Naive B cell (primary cell): Measurements from ENCODE around the gene BNIP3. TPM values are rescaled to one million over a fixed set of nuclear protein-coding genes. Genes with fewer than 3 reads are reported as not detected.
A peak's percentile ranks its signal among the peaks of the same experiment; 100 is the strongest.
"Not testable (repeated sequence)": the region's sequence is repeated elsewhere in the genome, so short reads cannot be mapped to it uniquely, and the experiment has no call there.

Source experiments
- ATAC-seq, 2 donors: fragments of 150-1000 bp; cut with Tn5 transposase; 2 replicates each; pipeline ENCODE4 v1.10.0; 2021; ENCODE audit warnings: low read depth in 2 of 2, mild to moderate bottlenecking in 2 of 2, moderate library complexity in 2 of 2
- DNase-seq: peaks from one replicate; pipeline ENCODE4 v3.0.0; 2022
- H3K27ac Mint-ChIP-seq, 6 donors: one replicate each; pipeline ENCODE4 v1.8.0; 2020 to 2022; ENCODE audit warnings: mild to moderate bottlenecking in 6 of 6, mixed read lengths in 6 of 6, moderate library complexity in 5 of 6, inconsistent platforms in 2 of 6
- H3K27me3 Mint-ChIP-seq, 3 donors: one replicate each; pipeline ENCODE4 v1.8.0; 2021 to 2022; ENCODE audit warnings: mixed read lengths in 3 of 3, mild to moderate bottlenecking in 1 of 3
- H3K36me3 Mint-ChIP-seq, 2 donors: one replicate each; pipeline ENCODE4 v1.8.0; 2020 to 2022; ENCODE audit warnings: mixed read lengths in 2 of 2, inconsistent platforms in 1 of 2, mild to moderate bottlenecking in 1 of 2
- H3K4me1 Mint-ChIP-seq, 3 donors: one replicate each; pipeline ENCODE4 v1.8.0; 2020 to 2022; ENCODE audit warnings: mixed read lengths in 3 of 3, inconsistent platforms in 1 of 3, mild to moderate bottlenecking in 1 of 3, moderate library complexity in 1 of 3
- H3K4me3 Mint-ChIP-seq, 8 donors: one replicate each; pipeline ENCODE4 v1.8.0; 2020 to 2022; ENCODE audit warnings: mild to moderate bottlenecking in 8 of 8, mixed read lengths in 8 of 8, moderate library complexity in 8 of 8, inconsistent platforms in 2 of 8
- H3K9me3 Mint-ChIP-seq, 7 donors: one replicate each; pipeline ENCODE4 v1.8.0; 2020 to 2022; ENCODE audit warnings: mixed read lengths in 7 of 7, mild to moderate bottlenecking in 5 of 7, inconsistent platforms in 2 of 7, moderate library complexity in 1 of 7
- polyA plus RNA-seq, 6 donors: library from polyadenylated mRNA; unstranded; fragments of 300-500 nt; fragmentation: Illumina TruSeq; gene quantifications; one replicate each; pipeline ENCODE4 v1.2.3, GENCODE V29; 2021; ENCODE audit warnings: low read depth in 6 of 6

Gene BNIP3
- polyA plus RNA-seq, 6 donors from 2014 or later = 7.0 to 13.5 (median 11.5) TPM

- peaks cover 0 to 16% (median 6%) of the 10 kb centered on the region in 7 donors for H3K9me3 Mint-ChIP-seq
- no peak for ATAC-seq
- no peaks in the 10 kb centered on the region for H3K27me3 Mint-ChIP-seq
- H3K4me1 Mint-ChIP-seq = peaks cover 49 to 75% (median 58%) of the 10 kb centered on the region in 3 donors
- no peak overlapping the region for H3K27ac Mint-ChIP-seq
- peaks cover 0 to 6% of the 10 kb centered on the region in 2 donors for H3K36me3 Mint-ChIP-seq
- no peak for DNase-seq
- H3K4me3 Mint-ChIP-seq = no peak overlapping the region
Measured at GRCh38 chr10:131925716-131926115, 56.0 kb downstream of the BNIP3 start.

- H3K27ac Mint-ChIP-seq = no peak overlapping the region
- ATAC-seq = no peak
- H3K9me3 Mint-ChIP-seq = peaks cover 0 to 16% (median 6%) of the 10 kb centered on the region in 7 donors
- H3K4me1 Mint-ChIP-seq = peaks cover 50 to 75% (median 59%) of the 10 kb centered on the region in 3 donors
- H3K36me3 Mint-ChIP-seq = peaks cover 0 to 6% of the 10 kb centered on the region in 2 donors
- H3K4me3 Mint-ChIP-seq = no peak overlapping the region
- no peaks in the 10 kb centered on the region for H3K27me3 Mint-ChIP-seq
- DNase-seq = no peak
Measured at GRCh38 chr10:131925011-131925649, 56.6 kb downstream of the BNIP3 start.

- peaks cover 55 to 73% (median 57%) of the 10 kb centered on the region in 3 donors for H3K4me1 Mint-ChIP-seq
- peak overlapping the region in 2 of 6 donors; percentile 2 to 80 for H3K27ac Mint-ChIP-seq
Measured at GRCh38 chr10:131923038-131923756, 58.5 kb downstream of the BNIP3 start.

GRCh38 chr10:131921184-131921583 lies 60.5 kb downstream of the BNIP3 start:
- H3K27ac Mint-ChIP-seq = peak overlapping the region in 2 of 6 donors; percentile 67 to 79
- peaks cover 0 to 16% (median 6%) of the 10 kb centered on the region in 7 donors for H3K9me3 Mint-ChIP-seq
- H3K4me3 Mint-ChIP-seq = no peak overlapping the region
- peaks cover 47 to 63% (median 48%) of the 10 kb centered on the region in 3 donors for H3K4me1 Mint-ChIP-seq
- DNase-seq (no peak), ATAC-seq (peak; percentile 35 to 49)
- peaks cover 0 to 6% of the 10 kb centered on the region in 2 donors for H3K36me3 Mint-ChIP-seq
- no peaks in the 10 kb centered on the region for H3K27me3 Mint-ChIP-seq

More at GRCh38 chr10:131923038-131923756, 58.5 kb downstream of the BNIP3 start:
- Mint-ChIP-seq H3K4me3 (no peak overlapping the region), H3K36me3 (peaks cover 0 to 6% of the 10 kb centered on the region in 2 donors), H3K27me3 (no peaks in the 10 kb centered on the region), H3K9me3 (peaks cover 0 to 16% (median 6%) of the 10 kb centered on the region in 7 donors)
- DNase-seq (no peak), ATAC-seq (no peak)

GRCh38 chr10:131920693-131921092 lies 61.0 kb downstream of the BNIP3 start:
- no peaks in the 10 kb centered on the region for H3K27me3 Mint-ChIP-seq
- peaks cover 0 to 13% (median 5%) of the 10 kb centered on the region in 7 donors for H3K9me3 Mint-ChIP-seq
- H3K4me3 Mint-ChIP-seq = no peak overlapping the region
- H3K27ac Mint-ChIP-seq = peak overlapping the region in 2 of 6 donors; percentile 67 to 79
- peaks cover 0 to 6% of the 10 kb centered on the region in 2 donors for H3K36me3 Mint-ChIP-seq
- no peak for DNase-seq
- ATAC-seq = no peak
- peaks cover 47 to 64% (median 48%) of the 10 kb centered on the region in 3 donors for H3K4me1 Mint-ChIP-seq

- no peak for DNase-seq
- Mint-ChIP-seq H3K9me3 (peaks cover 0 to 8% (median 4%) of the 10 kb centered on the region in 7 donors), H3K4me3 (no peak overlapping the region), H3K36me3 (peaks cover 0 to 6% of the 10 kb centered on the region in 2 donors), H3K27me3 (no peaks in the 10 kb centered on the region), H3K4me1 (peaks cover 47 to 64% (median 48%) of the 10 kb centered on the region in 3 donors), H3K27ac (peak overlapping the region in 3 of 6 donors; percentile 35 to 74 (median 47))
- no peak for ATAC-seq
Measured at GRCh38 chr10:131920151-131920550, 61.6 kb downstream of the BNIP3 start.

GRCh38 chr10:131919461-131919860 lies 62.3 kb downstream of the BNIP3 start:
- Mint-ChIP-seq H3K4me1 (peaks cover 48 to 60% (median 49%) of the 10 kb centered on the region in 3 donors), H3K27ac (peak overlapping the region in 2 of 6 donors; percentile 5 to 35), H3K4me3 (peak overlapping the region in 1 of 8 donors; percentile 25)
- not testable (repeated sequence) for H3K27me3 Mint-ChIP-seq, H3K36me3 Mint-ChIP-seq, DNase-seq, H3K9me3 Mint-ChIP-seq, ATAC-seq

Other genes with a start within 250 kb of the BNIP3 start
- 10 to 100 TPM; 15.0 to 27.4 (median 22.3) TPM for gene PPP2R2D, start 80.9 kb downstream of the BNIP3 start, polyA plus RNA-seq
- not detected for gene JAKMIP3, start 84.0 kb upstream of the BNIP3 start, polyA plus RNA-seq
- not detected for gene DPYSL4, start 205.0 kb upstream of the BNIP3 start, polyA plus RNA-seq